SKM-1 treated with dmso at 0.1 percent for 144 hours (cell line): Measurements from ENCODE around the gene PIK3AP1.
"Not testable (repeated sequence)": the region's sequence is repeated elsewhere in the genome, so short reads cannot be mapped to it uniquely, and the experiment has no call there.

Source experiments
- DNase-seq: peaks from one replicate; lab custom pipeline; 2025; ENCODE audit not compliant: unreplicated experiment; lab: John Stamatoyannopoulos, UW

PIK3AP1 gene

GRCh38 chr10:96697438-96697837, 22.9 kb downstream of the PIK3AP1 start:
- DNase-seq = no peak

- DNase-seq = no peak
Observed at GRCh38 chr10:96696845-96697425, 23.4 kb downstream of the PIK3AP1 start.

- no peak for DNase-seq
Observed at GRCh38 chr10:96695975-96696634, 24.2 kb downstream of the PIK3AP1 start.

GRCh38 chr10:96695366-96695765, 24.9 kb downstream of the PIK3AP1 start:
- DNase-seq = no peak

GRCh38 chr10:96693431-96693830, 26.9 kb downstream of the PIK3AP1 start:
- DNase-seq = no peak

GRCh38 chr10:96692427-96692826, 27.9 kb downstream of the PIK3AP1 start:
- DNase-seq = no peak

GRCh38 chr10:96691761-96692160, 28.6 kb downstream of the PIK3AP1 start:
- DNase-seq = no peak

GRCh38 chr10:96690755-96691730, 29.3 kb downstream of the PIK3AP1 start:
- no peak for DNase-seq

GRCh38 chr10:96688789-96689188, 31.5 kb downstream of the PIK3AP1 start:
- no peak for DNase-seq

- no peak for DNase-seq
Observed at GRCh38 chr10:96687317-96688012, 32.8 kb downstream of the PIK3AP1 start.

GRCh38 chr10:96686514-96686913, 33.8 kb downstream of the PIK3AP1 start:
- no peak for DNase-seq

- peak; percentile 5 for DNase-seq
Observed at GRCh38 chr10:96685306-96685705, 35.0 kb downstream of the PIK3AP1 start.

GRCh38 chr10:96684826-96685225, 35.5 kb downstream of the PIK3AP1 start:
- DNase-seq = no peak

- DNase-seq = no peak
Observed at GRCh38 chr10:96683710-96684109, 36.6 kb downstream of the PIK3AP1 start.

GRCh38 chr10:96683065-96683464, 37.2 kb downstream of the PIK3AP1 start:
- DNase-seq = no peak

GRCh38 chr10:96681524-96681923, 38.8 kb downstream of the PIK3AP1 start:
- no peak for DNase-seq

- DNase-seq = not testable (repeated sequence)
Observed at GRCh38 chr10:96680463-96680862, 39.9 kb downstream of the PIK3AP1 start.

- no peak for DNase-seq
Observed at GRCh38 chr10:96678725-96679124, 41.6 kb downstream of the PIK3AP1 start.

GRCh38 chr10:96676272-96677112, 43.8 kb downstream of the PIK3AP1 start:
- DNase-seq = no peak

GRCh38 chr10:96675846-96676245, 44.5 kb downstream of the PIK3AP1 start:
- DNase-seq = no peak
